GOT3 (cell line): ENCODE data around the gene SH2D3C.

ENCODE experiments used
- DNase-seq: peaks from one replicate; lab custom pipeline; 2025; ENCODE audit warnings: mixed read lengths; lab: John Stamatoyannopoulos, UW

The SH2D3C gene

GRCh38 chr9:127720031-127720864 lies 58.2 kb downstream of the SH2D3C start:
- no peak for DNase-seq

- DNase-seq: no peak
Observed at GRCh38 chr9:127717766-127718165, 60.7 kb downstream of the SH2D3C start.

- no peak for DNase-seq
Observed at GRCh38 chr9:127716412-127716811, 62.1 kb downstream of the SH2D3C start.

- DNase-seq: peak; percentile 65
Observed at GRCh38 chr9:127715470-127716337, 62.8 kb downstream of the SH2D3C start, which contains the start of the genes PTRH1 and TTC16. TSS of gene PTRH1 (minus strand) at chr9:127715663. CDS start at chr9:127715639, 24 bp downstream. TSS of gene TTC16 (plus strand) at chr9:127716079. CDS start at chr9:127716146, 67 bp downstream.

GRCh38 chr9:127714951-127715469 lies 63.5 kb downstream of the SH2D3C start:
- DNase-seq: no peak

- DNase-seq: no peak
Observed at GRCh38 chr9:127714020-127714750, 64.3 kb downstream of the SH2D3C start.

- DNase-seq: no peak
Observed at GRCh38 chr9:127712867-127713266, 65.6 kb downstream of the SH2D3C start.

GRCh38 chr9:127712371-127712770 lies 66.1 kb downstream of the SH2D3C start:
- no peak for DNase-seq

- DNase-seq: no peak
Observed at GRCh38 chr9:127711831-127712274, 66.6 kb downstream of the SH2D3C start.

- no peak for DNase-seq
Observed at GRCh38 chr9:127711226-127711701, 67.2 kb downstream of the SH2D3C start.

GRCh38 chr9:127710204-127710783 lies 68.2 kb downstream of the SH2D3C start:
- DNase-seq: no peak

- no peak for DNase-seq
Observed at GRCh38 chr9:127708952-127709587, 69.4 kb downstream of the SH2D3C start.

GRCh38 chr9:127707766-127708165 lies 70.7 kb downstream of the SH2D3C start:
- no peak for DNase-seq

GRCh38 chr9:127706836-127707241 lies 71.6 kb downstream of the SH2D3C start, which contains the start of gene CFAP157:
TSS of gene CFAP157 (plus strand) at chr9:127706988. CDS start at chr9:127707032, 44 bp downstream.
- DNase-seq: no peak

- no peak for DNase-seq
Observed at GRCh38 chr9:127705577-127706379, 72.7 kb downstream of the SH2D3C start.

GRCh38 chr9:127703289-127703946 lies 75.0 kb downstream of the SH2D3C start:
- DNase-seq: no peak

- no peak for DNase-seq
Observed at GRCh38 chr9:127700594-127701255, 77.7 kb downstream of the SH2D3C start.

- no peak for DNase-seq
Observed at GRCh38 chr9:127700140-127700539, 78.3 kb downstream of the SH2D3C start.
